Measurements from ENCODE around the gene PPP1R12B.
"Not testable (repeated sequence)": the region's sequence is repeated elsewhere in the genome, so short reads cannot be mapped to it uniquely, and the experiment has no call there.

PPP1R12B gene

DNA sequence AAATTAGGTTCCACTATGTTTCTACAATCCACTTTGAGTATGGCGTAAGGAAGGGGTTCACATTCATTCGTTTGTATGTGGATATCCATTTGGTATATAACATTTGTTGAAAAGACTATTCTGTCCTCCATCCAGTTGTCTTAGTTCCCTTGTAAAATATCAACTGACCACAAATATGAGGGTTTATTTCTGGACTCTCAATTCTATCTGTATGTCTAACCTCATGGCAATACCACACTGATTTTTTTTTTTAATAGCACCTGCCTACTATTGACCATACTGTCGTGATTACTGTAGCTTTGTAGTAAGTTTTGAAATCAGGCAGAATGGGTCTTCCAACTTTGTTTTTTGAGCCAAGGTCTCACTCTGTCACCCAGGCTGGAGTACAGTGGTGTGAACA, 263.5 kb downstream of the PPP1R12B start:
- DNase-seq (ENCODE audit: low read depth), result not testable (repeated sequence)

DNA sequence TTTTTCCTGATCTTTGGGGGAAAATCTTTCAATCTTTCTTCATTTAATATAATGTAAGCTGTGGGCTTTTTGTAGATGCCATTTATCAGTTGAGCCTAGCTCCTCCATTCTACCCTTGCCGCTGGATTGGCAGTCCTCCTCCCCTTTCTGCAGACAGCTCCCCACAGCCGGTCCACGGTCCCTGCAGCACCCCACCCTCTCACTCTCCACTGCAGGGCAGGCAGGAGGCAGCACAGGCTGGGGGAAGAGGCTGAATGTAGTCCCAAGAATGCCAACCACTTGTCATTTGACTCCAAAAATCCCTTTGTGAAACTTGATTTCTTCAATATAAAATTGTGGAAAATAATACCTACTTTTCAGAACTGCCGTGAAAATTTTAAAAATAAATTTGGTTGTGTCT, 265.1 kb downstream of the PPP1R12B start:
- DNase-seq (ENCODE audit: low read depth), result no peak

GRCh38 chr1:202614363-202615207, 266.1 kb downstream of the PPP1R12B start:
- DNase-seq (ENCODE audit: low read depth), result not testable (repeated sequence)

GRCh38 chr1:202615208-202615500, 266.7 kb downstream of the PPP1R12B start:
- DNase-seq (ENCODE audit: low read depth), result not testable (repeated sequence)

DNA sequence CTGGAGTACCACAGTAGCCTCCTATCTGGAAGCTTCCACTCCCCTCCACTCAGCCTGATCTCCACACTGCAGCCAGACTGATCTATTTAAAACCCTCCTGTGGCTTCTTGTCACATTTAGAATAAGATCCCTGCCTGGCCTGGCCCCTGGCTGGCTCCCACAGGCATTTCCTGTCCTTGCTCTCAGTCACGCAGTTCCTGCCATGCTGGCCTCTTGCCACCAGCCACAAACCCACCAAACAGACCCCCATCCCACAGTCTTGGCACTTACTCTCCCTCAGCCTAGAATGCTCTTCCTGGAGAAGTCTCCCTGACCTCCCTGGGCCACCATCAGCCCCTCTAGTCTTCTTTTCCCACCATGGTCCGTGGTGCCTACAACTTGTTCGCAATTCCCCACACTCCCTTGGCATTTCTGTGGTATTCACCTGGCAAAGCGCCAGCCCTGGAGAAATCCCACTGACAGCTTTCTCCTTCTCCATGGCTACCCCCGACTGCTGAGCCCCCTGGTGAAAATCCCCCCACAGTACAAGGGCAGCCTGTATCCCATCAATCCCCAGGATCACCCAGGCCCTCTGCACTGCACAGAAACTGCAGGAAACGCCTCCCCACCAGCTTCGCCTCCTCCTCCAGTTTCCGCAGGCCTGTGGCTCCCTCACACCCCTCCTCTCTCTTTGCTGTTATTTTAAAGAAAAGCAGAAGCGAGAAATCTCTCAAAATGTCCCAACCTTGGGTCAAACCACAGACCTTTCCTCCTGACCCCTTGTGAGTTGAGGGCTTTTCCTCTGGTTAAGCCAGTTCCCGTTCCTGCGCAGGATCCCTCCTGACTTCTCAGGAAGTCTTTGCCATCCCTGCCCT, 267.2 kb downstream of the PPP1R12B start:
- no peak for DNase-seq (ENCODE audit: low read depth)

DNA sequence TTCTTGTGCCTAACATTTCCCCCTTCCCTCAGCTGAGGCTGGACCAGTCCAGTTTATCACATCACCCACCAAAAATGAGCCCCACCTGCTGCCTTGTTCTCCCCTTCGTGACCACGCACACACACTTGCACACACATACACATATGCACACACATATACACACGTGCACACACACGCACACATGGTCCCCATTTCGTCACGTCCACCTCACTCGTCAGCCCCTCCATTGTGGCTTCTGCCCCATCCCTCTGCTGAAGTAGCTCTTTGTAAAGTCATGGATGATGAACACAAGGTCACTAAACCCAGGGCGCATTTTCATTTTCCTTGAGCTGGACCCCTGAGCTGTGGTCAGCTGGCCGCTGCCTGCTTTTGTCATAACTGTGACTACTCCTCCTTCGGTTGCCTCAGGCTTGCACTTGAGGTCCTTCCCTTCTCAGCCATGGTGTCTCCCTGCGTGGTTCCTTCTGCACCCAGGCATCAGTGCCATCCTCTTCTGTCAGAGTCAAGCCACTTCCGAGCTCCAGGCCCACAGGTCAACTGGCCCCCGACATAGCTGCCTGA, 267.9 kb downstream of the PPP1R12B start:
- no peak for DNase-seq (ENCODE audit: low read depth)

GRCh38 chr1:202619012-202619411, 270.5 kb downstream of the PPP1R12B start:
- DNase-seq (ENCODE audit: low read depth), result not testable (repeated sequence)

DNA sequence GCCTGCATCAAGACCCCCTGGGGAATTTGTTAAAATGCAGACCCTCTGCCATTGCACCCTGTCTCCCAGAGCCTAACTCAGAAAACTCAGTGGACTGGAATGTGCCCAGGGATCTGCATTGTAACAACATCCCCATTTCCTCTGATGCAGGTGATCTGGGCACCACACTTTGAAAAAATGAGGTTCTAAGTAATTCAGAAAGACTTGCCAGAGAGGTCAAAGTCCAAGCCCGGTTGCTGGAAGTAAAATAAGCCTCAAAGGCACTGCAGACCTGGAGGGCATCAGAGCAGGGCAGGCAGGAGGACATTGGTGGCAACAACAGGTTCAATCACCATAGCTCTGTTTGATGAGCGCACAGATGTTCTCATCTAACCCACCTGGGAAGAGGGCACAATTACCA, 271.0 kb downstream of the PPP1R12B start:
- no peak for DNase-seq (ENCODE audit: low read depth)

DNA sequence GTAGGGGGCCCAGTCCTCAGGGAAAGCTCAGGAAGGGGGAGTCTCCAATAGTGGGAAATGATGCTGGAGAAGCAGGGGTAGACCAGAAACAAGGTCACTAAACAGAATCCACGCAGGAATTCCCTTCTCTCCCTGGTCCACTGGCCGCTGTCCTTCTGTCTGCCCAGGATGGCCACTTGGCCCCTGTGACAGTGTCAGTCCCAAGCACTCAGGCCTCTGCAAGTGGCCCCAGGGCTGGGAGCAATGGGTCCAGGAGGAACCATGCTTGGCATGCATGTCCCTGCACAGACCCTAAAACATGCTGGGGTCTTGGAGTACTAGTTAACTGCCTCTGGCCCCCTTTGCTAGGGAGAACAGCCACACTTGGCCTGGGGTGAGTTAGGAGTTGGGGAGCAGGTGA, 271.5 kb downstream of the PPP1R12B start:
- not testable (repeated sequence) for DNase-seq (ENCODE audit: low read depth)

DNA sequence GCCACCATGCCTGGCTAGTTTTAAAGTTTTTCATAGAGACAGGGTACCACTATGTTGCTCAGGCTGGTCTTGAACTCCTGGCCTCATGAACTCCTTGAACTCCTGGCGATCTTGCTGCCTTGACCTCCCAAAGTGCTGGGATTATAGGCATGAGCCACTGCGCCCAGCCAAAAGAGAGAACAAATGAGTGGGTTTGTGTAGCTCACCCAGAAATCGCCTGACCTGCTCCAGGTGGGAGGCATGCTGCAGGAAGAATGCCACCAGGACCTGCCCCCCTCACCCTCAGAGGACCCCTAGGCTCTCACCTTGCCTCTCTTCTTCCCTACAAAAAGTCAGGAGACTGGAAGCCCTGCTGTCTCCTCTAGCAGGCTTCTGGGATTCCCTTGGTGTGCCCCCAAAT, 272.9 kb downstream of the PPP1R12B start:
- DNase-seq (ENCODE audit: low read depth), result no peak

DNA sequence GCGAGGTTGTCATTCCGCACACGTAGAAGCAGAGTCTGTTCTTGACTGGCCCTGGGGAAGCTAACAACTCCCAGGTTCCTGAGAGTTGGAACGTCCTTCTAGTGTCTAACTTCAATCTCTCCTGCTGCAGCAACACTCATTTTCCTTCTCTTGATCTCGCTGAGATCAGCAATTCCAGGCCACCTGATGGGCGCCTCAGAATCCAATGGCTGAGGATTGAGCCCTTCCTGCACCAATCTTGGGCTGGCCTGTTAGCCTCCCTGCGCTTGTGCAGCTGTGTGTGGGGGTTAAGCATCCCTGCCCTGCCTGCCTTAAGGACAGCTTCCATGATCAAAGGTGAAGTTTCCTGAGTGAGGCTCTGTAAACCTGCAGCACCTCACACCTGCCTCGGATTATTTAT, 273.9 kb downstream of the PPP1R12B start:
- no peak for DNase-seq (ENCODE audit: low read depth)

- no peak for DNase-seq (ENCODE audit: low read depth)
These were observed 274.6 kb downstream of the PPP1R12B start for GRCh38 chr1:202623075-202623474.

DNA sequence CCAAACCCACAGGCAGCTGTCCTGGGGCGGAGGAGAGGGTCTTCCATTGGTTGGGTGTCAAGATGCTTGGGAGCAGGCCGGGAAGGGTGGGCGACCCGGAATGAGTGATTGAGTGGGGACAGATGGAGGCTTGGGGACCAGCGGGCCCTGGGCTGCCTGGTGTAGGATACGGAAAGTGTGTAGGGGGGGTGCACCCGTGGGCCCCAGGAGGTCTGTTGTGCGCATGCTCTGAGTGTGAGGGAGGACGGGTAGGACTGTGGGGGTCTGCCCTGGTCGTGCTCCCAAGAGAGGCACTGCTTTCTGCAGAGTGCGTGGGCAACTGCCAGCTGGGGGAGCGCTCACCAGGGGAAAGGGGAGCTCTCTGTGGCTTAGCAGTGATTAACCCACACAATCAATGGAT, 275.0 kb downstream of the PPP1R12B start:
- not testable (repeated sequence) for DNase-seq (ENCODE audit: low read depth)

- no peak for DNase-seq (ENCODE audit: low read depth)
These were observed 275.7 kb downstream of the PPP1R12B start for GRCh38 chr1:202624088-202624780.

- DNase-seq (ENCODE audit: low read depth), result no peak
These were observed 276.2 kb downstream of the PPP1R12B start for GRCh38 chr1:202624781-202625108.

- DNase-seq (ENCODE audit: low read depth), result peak; percentile 59
These were observed 277.2 kb downstream of the PPP1R12B start for GRCh38 chr1:202625416-202626360.

GRCh38 chr1:202627036-202627435, 278.5 kb downstream of the PPP1R12B start:
- not testable (repeated sequence) for DNase-seq (ENCODE audit: low read depth)

DNA sequence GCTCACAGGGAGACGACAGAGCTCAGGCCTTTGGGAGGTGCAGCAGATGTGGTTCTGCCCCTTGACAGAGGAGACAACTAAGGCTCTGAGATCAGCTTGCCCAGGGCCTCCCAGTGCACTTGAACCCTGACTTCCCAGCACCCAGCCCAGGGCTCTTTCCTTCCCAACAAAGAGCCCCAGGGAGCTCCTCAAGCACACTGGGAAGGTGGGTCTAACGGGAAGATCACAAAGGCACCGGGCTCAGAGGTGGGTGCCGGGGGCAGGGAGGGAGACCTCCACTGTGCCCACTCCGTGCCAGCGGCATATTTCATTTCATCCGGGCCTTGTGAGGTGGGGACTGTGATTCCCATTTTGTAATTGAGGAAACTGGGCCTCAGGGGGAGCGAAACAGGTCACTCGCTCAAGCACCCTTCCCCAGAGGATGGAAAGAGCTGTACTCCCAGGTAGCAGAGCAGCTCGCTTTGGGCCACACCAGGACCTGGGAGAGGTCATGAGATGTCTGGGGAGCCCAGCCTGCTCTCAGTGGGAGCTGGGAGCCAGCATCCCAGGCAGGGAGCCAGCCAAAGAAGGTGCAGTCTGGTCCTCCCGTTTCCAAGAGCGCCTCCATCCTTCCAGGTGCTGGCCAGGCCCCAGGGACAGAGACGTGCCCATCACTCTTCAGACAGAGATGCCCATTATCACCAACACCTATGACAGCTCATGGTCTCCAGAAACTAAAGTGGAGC, 279.5 kb downstream of the PPP1R12B start:
- DNase-seq (ENCODE audit: low read depth), result no peak

DNA sequence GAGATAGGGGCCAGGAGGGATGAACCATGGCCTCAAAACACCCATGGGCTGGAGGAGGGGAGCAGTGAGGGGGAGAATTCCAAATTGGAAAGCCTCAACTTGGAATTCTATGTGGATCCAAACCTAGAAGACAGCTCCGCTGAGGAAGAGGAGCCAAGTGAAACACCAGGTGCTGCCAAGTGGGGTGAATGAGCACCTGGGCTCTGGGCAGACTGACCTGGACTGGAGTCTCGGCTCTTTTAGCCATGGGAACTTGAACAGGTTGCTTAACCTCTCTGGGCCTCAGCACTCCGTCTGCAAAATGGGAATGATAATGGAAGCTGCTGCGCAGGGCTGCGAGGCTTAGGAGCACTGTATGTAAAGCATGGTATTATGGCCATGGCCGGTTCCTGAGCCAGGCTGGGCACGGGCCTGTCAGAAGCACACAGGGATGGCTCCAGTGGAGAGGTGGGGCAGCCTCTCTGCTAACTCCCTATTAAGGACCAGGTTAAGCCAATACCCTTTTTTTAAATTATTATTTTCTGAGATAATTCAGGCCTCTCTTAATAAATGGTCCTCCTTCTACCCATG, 280.2 kb downstream of the PPP1R12B start:
- no peak for DNase-seq (ENCODE audit: low read depth)

DNA sequence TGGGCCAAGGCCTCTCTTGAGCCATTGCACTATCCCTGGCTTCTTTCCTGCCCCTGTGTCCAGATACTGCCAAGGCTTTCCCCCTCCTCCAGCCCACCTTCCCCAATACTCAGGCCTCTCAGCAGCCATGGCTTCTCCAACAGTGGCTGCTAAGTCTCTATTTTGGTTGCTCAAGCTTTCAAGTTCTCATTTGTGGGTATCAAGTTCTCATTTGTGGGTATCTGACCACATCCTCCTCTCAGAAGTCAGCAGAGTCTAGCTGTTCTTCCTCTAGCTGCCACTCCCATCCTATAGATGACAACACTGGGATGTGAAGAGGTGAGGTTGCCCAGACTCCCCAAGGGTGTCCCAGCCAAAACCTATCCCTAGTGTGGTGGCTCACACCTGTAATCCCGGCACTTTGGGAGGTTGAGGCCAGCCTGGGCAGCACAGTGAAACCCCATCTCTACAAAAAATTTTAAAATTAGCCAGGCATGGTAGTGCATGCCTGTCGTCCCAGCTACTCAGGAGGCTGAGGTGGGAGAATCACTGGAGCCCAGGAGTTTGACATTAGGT, 280.8 kb downstream of the PPP1R12B start:
- DNase-seq (ENCODE audit: low read depth), result not testable (repeated sequence)
